Keratinocyte (primary cell): Measurements from ENCODE around the gene TTC1. TPM values are rescaled to one million over a fixed set of nuclear protein-coding genes. Genes with fewer than 3 reads are reported as not detected.
A peak's percentile ranks its signal among the peaks of the same experiment; 100 is the strongest.

Source experiments
- DNase-seq: peaks from one replicate; pipeline ENCODE4 v3.0.0-alpha.2; 2011; ENCODE audit warnings: low read depth, missing footprints, low spot score
- FAIRE-seq: peaks from 2 replicates; lab custom pipeline; 2011; peaks lifted over from hg19 to GRCh38; lab: Jason Lieb, UNC
- H2AFZ ChIP-seq: 2 replicates; pipeline ENCODE4 v1.6.0; 2012; ENCODE audit warnings: low read length, control low read depth, inconsistent platforms; ENCODE audit not compliant: control insufficient read depth
- H3K27ac ChIP-seq: 2 replicates; pipeline ENCODE4 v1.5.1; 2011; ENCODE audit warnings: low read length; ENCODE audit not compliant: control insufficient read depth, insufficient read depth
- H3K27me3 ChIP-seq: 3 replicates; pipeline ENCODE4 v1.6.0; 2011; ENCODE audit warnings: low read length; ENCODE audit not compliant: control insufficient read depth, insufficient read depth; ENCODE audit errors: extremely low read depth
- H3K36me3 ChIP-seq, 2 experiments: 2 replicates in 1 of 2; 3 replicates in 1 of 2; pipeline ENCODE4 v1.5.1; 2011; ENCODE audit warnings: low read length in 2 of 2, mild to moderate bottlenecking in 1 of 2; ENCODE audit not compliant: control insufficient read depth in 2 of 2, insufficient read depth in 2 of 2; ENCODE audit errors: extremely low read depth in 1 of 2
- H3K4me1 ChIP-seq: 3 replicates; pipeline ENCODE4 v1.5.1; 2011; ENCODE audit warnings: low read length; ENCODE audit not compliant: control insufficient read depth, insufficient read depth; ENCODE audit errors: extremely low read depth
- H3K4me2 ChIP-seq: 3 replicates; pipeline ENCODE4 v1.6.0; 2011; ENCODE audit warnings: low read depth, low read length; ENCODE audit not compliant: control insufficient read depth, insufficient read depth; ENCODE audit errors: extremely low read depth
- H3K4me3 ChIP-seq, 3 experiments: fragments of 200-600 bp in 1 of 3; sonication (generic) in 1 of 3; 2 replicates in 2 of 3; 3 replicates in 1 of 3; pipeline ENCODE4 v1.5.1; 2011 to 2016; ENCODE audit warnings: low read length in 3 of 3, mild to moderate bottlenecking in 3 of 3, control low read depth in 2 of 3, inconsistent platforms in 1 of 3, low read depth in 1 of 3, mixed read lengths in 1 of 3, mixed run types in 1 of 3, moderate library complexity in 1 of 3; ENCODE audit not compliant: control insufficient read depth in 2 of 3, insufficient read depth in 2 of 3; ENCODE audit errors: extremely low read depth in 1 of 3
- H3K79me2 ChIP-seq: 2 replicates; pipeline ENCODE4 v1.6.0; 2012; ENCODE audit warnings: low read length; ENCODE audit not compliant: control insufficient read depth, insufficient read depth
- H3K9ac ChIP-seq: 3 replicates; pipeline ENCODE4 v1.6.0; 2011; ENCODE audit warnings: low read length; ENCODE audit not compliant: control insufficient read depth, insufficient read depth; ENCODE audit errors: extremely low read depth
- H3K9me1 ChIP-seq: 3 replicates; pipeline ENCODE4 v1.6.0; 2011; ENCODE audit warnings: low read length; ENCODE audit not compliant: control insufficient read depth, insufficient read depth; ENCODE audit errors: extremely low read depth
- H3K9me3 ChIP-seq: 2 replicates; pipeline ENCODE4 v1.5.1; 2012; ENCODE audit warnings: low read depth, low read length; ENCODE audit not compliant: control insufficient read depth
- H4K20me1 ChIP-seq: 3 replicates; pipeline ENCODE4 v1.6.0; 2011; ENCODE audit warnings: low read length; ENCODE audit not compliant: control insufficient read depth, insufficient read depth; ENCODE audit errors: extremely low read depth
- CTCF ChIP-seq, 3 experiments: IDR thresholded peaks in 1 of 3; conservative IDR thresholded peaks in 1 of 3; optimal IDR thresholded peaks in 1 of 3; 2 replicates in 2 of 3; 3 replicates in 1 of 3; pipeline versions ENCODE3 to v1.5.1; 2011; ENCODE audit warnings: low read length in 3 of 3, mild to moderate bottlenecking in 3 of 3, moderate library complexity in 2 of 3, control low read depth in 1 of 3, inconsistent platforms in 1 of 3; ENCODE audit not compliant: insufficient read depth in 2 of 3; ENCODE audit errors: extremely low read depth in 1 of 3
- EZH2 ChIP-seq: IDR thresholded peaks from one replicate; pipeline ENCODE4 v1.6.1; 2012; ENCODE audit warnings: inconsistent platforms, mild to moderate bottlenecking, low read length, moderate library complexity
- dilution Hi-C: fragments of 300-500 bp; cut with MboI; formaldehyde crosslinking; loops from one replicate; pipeline ENCODE4 v1.7.0; 2020; ENCODE audit warnings: low sequenced_read_pairs; ENCODE audit not compliant: extremely low pct_ligation_motif_present
- polyA plus RNA-seq, 5 experiments: library from polyadenylated mRNA; depleted of rRNA in 3 of 5; stranded (reverse) in 3 of 5; stranded (forward) in 1 of 5; unstranded in 1 of 5; fragments of >200 nt; gene quantifications; 1 replicate in 1 of 5; 2 replicates in 3 of 5; 3 replicates in 1 of 5; pipeline versions ENCODE4 v1.2.1 to v1.2.3, GENCODE V29; 2011 to 2012; ENCODE audit warnings: missing spikeins in 2 of 5, low read depth in 1 of 5, low replicate concordance in 1 of 5

Gene TTC1
- polyA plus RNA-seq, 1 donor (not counting 4 experiments of a cell fraction or from before 2014, with no cell fraction given) = 51.7 TPM

GRCh38 chr5:160020964-160021363 lies 12.0 kb downstream of the TTC1 start:
- peaks cover 4% of the 10 kb centered on the region for H3K79me2 ChIP-seq
- H3K9ac ChIP-seq = no peak overlapping the region
- no peaks in the 10 kb centered on the region for H3K27me3 ChIP-seq
- dilution Hi-C loops = no loop called here
- H3K9me3 ChIP-seq = no peaks in the 10 kb centered on the region
- no peak for DNase-seq
- H3K27ac ChIP-seq = no peak overlapping the region
- H3K36me3 ChIP-seq = peaks cover 4 to 9% of the 10 kb centered on the region in 2 experiments
- FAIRE-seq = no peak
- no peaks in the 10 kb centered on the region for H4K20me1 ChIP-seq
- no peak overlapping the region for H3K4me3 ChIP-seq
- H3K4me1 ChIP-seq = no peaks in the 10 kb centered on the region
- TF ChIP-seq EZH2 (no peak), CTCF (optimal IDR thresholded peaks at IDR 0.05 in 1 of 3, IDR thresholded peaks at IDR 0.05 in 1 of 3, conservative IDR thresholded peaks at IDR 0.05 in 1 of 3; ENCODE audit: extremely low read depth in 1 of 3, insufficient read depth in 2 of 3, low read length in 3 of 3) (no peak)
- no peak overlapping the region for H2AFZ ChIP-seq
- no peak overlapping the region for H3K4me2 ChIP-seq
- no peaks in the 10 kb centered on the region for H3K9me1 ChIP-seq

- H3K36me3 ChIP-seq = peaks cover 4 to 7% of the 10 kb centered on the region in 2 experiments
- no peak overlapping the region for H3K27ac ChIP-seq
- H4K20me1 ChIP-seq = no peaks in the 10 kb centered on the region
- FAIRE-seq (peak; percentile 85), DNase-seq (peak; percentile 30)
- H3K79me2 ChIP-seq = peaks cover 4% of the 10 kb centered on the region
- no peak overlapping the region for H3K9ac ChIP-seq
- no peaks in the 10 kb centered on the region for H3K4me1 ChIP-seq
- no peaks in the 10 kb centered on the region for H3K9me1 ChIP-seq
- dilution Hi-C loops = no loop called here
- no peaks in the 10 kb centered on the region for H3K9me3 ChIP-seq
- no peak overlapping the region for H2AFZ ChIP-seq
- H3K27me3 ChIP-seq = no peaks in the 10 kb centered on the region
- no peak overlapping the region for H3K4me3 ChIP-seq
- TF ChIP-seq CTCF (optimal IDR thresholded peaks at IDR 0.05 in 1 of 3, IDR thresholded peaks at IDR 0.05 in 1 of 3, conservative IDR thresholded peaks at IDR 0.05 in 1 of 3; ENCODE audit: extremely low read depth in 1 of 3, insufficient read depth in 2 of 3, low read length in 3 of 3) = peak; percentile 52 to 65 (median 65)
- TF ChIP-seq EZH2 = no peak
- no peak overlapping the region for H3K4me2 ChIP-seq
Measured at GRCh38 chr5:160021831-160022446, 13.0 kb downstream of the TTC1 start.
